SK-N-SH treated with all-trans-retinoic acid at 6 μM for 48 hours (cell line): Measurements from ENCODE around the gene PDCD4.

Source experiments
- OSR1 ChIP-seq: fragments of 250-450 bp; sonication (Bioruptor Pico); IDR thresholded peaks from 2 replicates; pipeline ENCODE4 v1.8.0; 2022; ENCODE audit warnings: moderate library complexity, mild to moderate bottlenecking, inconsistent platforms
- TOX ChIP-seq: fragments of 250-450 bp; sonication (Bioruptor Pico); IDR thresholded peaks from 2 replicates; pipeline ENCODE4 v1.8.0; 2021; ENCODE audit warnings: mild to moderate bottlenecking, moderate library complexity, borderline replicate concordance
- TF ChIP-seq, protein P1 (sequence below): fragments of 250-450 bp; sonication (Bioruptor Pico); IDR thresholded peaks from 2 replicates; pipeline ENCODE4 v1.5.1; 2020; ENCODE audit warnings: low read depth, mild to moderate bottlenecking, moderate library complexity

DNA sequence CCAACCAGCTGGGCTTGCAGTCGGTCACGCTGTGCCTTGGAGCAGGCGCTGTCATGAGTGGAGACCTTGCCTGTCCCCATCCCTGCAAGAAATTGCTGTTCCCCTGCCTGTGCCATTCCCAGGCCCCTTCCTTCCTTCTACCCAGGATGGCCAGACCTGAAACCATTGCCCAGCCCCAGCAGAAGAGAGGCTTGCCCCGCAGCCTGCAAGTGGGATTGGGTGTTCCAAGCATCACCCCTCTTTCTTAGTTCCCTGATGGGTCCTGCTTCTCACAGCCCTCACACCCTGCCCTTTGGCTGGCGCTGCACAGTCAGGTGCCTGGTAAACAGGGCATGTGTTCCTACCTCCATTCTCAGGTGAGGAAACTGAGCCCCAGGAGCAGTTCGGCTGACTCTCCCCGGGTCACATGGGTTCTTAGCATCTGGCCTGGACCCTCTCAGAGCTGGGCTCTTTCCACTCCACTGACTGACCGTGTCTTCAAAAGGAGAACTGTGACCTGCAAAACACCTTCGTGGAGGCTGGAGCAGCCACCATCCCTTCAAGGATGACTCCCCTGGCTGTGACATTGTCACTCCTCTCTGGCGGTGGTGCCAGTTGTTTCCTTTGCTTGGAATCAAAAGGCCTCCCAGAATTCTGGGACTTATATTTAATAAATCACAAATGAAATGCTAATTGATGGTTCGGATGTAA, 41.9 kb upstream of the PDCD4 start:
- TF ChIP-seq, protein P1, sequence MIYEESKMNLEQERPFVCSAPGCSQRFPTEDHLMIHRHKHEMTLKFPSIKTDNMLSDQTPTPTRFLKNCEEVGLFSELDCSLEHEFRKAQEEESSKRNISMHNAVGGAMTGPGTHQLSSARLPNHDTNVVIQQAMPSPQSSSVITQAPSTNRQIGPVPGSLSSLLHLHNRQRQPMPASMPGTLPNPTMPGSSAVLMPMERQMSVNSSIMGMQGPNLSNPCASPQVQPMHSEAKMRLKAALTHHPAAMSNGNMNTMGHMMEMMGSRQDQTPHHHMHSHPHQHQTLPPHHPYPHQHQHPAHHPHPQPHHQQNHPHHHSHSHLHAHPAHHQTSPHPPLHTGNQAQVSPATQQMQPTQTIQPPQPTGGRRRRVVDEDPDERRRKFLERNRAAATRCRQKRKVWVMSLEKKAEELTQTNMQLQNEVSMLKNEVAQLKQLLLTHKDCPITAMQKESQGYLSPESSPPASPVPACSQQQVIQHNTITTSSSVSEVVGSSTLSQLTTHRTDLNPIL = no peak
- TF ChIP-seq OSR1 (CRISPR knock-in tag) = no peak
- no peak for TF ChIP-seq TOX (CRISPR knock-in tag)
